C4-2B (cell line): ENCODE results near the gene KAT5.

ENCODE experiments used
- CTCF ChIP-seq: fragments of 450-650 bp; conservative IDR thresholded peaks from 2 replicates; pipeline ENCODE4 v1.5.1; 2017; ENCODE audit warnings: mild to moderate bottlenecking
- ZFX ChIP-seq: fragments of 450-650 bp; IDR thresholded peaks from 2 replicates; pipeline ENCODE4 v1.6.1; 2017

- TF ChIP-seq CTCF (no peak), ZFX (no peak)
Observed at GRCh38 chr11:65685981-65686380, 26.1 kb upstream of the KAT5 start.
